UCSD-AML1 (cell line): Measurements from ENCODE around the gene TRPC4AP.
"Not testable (repeated sequence)": the region's sequence is repeated elsewhere in the genome, so short reads cannot be mapped to it uniquely, and the experiment has no call there.

Source experiments
- DNase-seq: peaks from one replicate; lab custom pipeline; 2025; ENCODE audit not compliant: unreplicated experiment; lab: John Stamatoyannopoulos, UW

TRPC4AP gene, protein sequence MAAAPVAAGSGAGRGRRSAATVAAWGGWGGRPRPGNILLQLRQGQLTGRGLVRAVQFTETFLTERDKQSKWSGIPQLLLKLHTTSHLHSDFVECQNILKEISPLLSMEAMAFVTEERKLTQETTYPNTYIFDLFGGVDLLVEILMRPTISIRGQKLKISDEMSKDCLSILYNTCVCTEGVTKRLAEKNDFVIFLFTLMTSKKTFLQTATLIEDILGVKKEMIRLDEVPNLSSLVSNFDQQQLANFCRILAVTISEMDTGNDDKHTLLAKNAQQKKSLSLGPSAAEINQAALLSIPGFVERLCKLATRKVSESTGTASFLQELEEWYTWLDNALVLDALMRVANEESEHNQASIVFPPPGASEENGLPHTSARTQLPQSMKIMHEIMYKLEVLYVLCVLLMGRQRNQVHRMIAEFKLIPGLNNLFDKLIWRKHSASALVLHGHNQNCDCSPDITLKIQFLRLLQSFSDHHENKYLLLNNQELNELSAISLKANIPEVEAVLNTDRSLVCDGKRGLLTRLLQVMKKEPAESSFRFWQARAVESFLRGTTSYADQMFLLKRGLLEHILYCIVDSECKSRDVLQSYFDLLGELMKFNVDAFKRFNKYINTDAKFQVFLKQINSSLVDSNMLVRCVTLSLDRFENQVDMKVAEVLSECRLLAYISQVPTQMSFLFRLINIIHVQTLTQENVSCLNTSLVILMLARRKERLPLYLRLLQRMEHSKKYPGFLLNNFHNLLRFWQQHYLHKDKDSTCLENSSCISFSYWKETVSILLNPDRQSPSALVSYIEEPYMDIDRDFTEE

DNA sequence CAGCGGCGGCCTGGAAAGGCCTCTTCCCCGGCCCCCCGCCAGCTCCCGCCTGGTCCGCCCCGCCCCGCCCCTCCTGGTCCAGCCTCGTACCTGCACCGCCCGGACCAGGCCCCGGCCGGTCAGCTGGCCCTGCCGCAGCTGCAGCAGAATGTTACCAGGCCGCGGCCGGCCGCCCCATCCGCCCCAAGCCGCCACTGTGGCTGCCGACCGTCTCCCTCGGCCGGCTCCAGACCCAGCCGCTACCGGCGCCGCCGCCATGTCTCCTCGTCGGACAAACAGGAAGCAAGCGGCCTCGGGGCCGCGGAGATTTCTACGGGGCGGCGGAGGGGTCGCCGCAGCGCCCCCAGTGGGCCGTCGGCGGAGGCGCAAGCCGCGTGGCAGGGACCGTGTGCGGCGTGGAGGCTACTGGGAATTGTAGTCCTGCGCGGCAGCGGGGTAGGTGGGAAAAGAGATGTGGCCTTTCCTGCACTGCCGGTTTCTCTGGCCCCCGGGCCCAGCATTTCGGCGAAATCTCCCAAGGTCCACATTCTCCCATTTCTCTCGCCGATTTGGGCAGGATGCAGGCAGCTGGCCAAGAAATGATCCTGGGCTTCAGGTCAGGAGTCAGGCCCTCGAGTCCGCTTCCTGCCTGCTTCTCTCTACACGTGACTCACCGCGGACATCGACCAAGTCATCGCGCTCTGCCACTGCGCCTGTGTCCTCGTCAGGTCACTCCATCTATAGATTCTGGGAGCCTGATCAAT is at the start of gene TRPC4AP:
TSS of gene TRPC4AP (minus strand) at position 284 of the 743 bp plus-strand sequence. CDS start at position 258, 26 bp downstream.
- peak; percentile 93 for DNase-seq

DNA sequence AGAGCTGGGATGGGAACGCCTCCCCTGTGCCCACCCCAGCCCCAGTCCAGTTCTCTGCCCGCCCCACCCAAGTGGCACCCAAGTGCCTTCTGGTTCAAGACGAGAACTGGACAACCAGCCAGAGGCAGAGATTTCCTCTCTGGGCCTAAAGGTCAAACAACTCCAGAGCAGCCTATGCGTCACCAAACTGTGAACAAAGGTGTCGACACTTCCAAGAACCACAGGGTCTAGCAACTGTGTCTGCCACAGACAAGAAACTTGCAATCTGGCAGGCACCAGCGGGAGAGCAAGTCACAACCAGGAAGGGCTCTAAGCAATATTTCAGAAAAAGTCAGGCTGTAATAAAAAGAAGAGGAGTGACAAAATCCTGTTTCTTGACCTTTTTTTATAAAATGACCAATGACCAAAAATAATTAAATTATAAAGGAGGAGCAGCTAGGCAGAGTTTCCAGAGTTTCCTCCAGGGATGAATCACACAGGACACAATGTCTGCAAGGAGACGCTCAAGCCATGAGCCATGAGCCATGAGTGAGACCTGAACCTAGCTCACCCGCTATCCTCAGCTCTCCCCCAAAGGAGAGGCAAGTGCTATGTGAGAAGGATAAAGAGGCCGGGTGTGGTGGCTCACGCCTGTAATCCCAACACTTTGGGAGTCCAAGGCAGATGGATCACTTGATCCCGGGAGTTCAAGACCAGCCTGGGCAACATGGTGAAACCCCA is 43.4 kb upstream of the TRPC4AP start:
- no peak for DNase-seq

DNA sequence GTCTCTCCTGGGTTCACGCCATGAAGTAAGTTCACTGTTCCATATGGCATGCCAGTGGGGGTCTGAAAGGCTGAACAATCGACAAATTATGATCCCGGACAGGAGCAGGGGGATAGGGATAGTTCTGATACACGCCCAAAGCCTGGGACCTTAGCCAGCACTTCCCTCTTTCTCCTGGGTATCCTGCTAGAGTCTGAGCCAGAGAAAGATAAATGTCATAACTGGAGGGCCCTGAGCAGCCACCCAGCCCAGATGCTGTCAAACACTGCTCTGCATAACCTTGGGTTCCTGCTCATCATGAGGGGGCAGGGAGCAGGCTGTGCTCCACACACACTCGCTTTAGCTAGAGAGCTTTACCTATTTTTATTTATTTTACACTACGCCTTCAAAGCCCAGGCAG is 42.3 kb upstream of the TRPC4AP start:
- no peak for DNase-seq

DNA sequence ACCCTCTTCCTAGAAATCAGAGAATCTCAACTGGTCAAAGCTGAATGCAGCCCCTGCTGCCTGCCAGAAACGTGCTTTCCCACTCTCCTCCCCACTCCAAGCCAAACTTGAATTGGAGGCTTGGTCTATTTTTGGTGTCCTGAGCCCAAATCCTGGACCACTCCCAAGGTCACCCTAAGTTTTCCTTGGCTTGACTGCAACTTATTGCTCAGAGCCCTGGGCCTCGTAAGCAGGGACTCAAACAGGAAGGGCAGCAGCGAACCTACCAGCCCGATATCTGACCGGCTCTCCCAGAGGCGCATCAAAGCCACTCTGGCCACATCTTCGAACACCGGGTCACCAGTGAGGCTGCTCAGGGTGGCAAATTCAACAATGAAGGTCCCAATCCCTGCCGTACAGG is 41.9 kb upstream of the TRPC4AP start:
- no peak for DNase-seq

DNA sequence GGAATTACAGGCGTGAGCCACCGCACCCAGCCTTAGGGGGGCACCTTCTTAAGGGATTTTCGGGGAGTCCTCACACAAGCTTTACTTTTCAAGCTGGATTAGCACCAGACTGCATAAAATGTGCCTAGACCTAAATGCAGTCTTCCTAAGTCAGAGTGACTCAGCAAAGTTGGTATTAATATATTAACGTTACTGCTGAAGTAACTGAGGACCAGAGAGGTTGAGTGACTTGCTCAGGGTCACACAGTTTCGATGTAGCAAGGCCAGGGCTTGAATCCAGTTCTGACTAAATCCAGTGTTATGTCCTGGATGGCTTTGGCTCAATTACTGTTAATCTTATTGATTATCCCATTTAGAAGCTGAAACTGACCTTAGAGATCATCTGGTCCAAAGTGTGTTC is 41.1 kb upstream of the TRPC4AP start:
- DNase-seq, result no peak

DNA sequence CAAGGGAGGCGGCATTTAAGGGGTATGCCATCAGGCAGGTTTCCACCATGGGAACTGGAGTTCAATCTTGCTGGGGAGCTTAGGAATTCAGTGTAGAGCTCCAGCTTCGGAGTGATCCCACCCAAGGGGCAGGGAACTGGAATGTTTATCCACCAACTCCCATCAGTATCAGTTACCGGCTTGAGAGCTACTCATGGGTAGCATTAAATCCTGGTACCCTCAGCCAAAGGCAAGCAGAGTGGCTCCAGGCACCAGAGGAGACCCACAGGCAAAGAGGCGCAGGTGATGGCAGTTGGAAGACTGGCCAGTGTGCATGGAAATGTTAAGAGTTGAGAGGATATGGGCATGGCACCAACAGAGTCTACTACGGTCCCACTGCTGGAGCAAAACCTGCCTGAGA is 40.4 kb upstream of the TRPC4AP start:
- DNase-seq, result no peak

DNA sequence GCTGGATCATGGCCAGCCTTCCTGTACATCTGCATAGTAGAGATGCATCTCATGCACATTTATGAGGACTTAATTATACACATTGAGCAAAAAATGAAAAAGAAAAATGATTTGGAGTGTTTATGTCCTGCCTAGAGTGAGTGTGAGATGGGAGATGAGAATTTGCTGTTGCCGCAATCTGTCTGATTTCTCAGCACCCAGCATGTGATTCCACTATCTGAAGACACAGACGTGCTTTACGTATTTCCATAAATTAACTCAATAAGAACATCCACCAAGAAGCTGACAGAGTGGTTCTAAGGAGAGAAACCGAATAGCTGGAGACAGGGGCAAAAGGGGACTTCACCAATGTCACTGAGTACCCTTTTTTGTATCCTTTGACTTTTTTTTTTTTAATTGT is 39.3 kb upstream of the TRPC4AP start:
- no peak for DNase-seq

DNA sequence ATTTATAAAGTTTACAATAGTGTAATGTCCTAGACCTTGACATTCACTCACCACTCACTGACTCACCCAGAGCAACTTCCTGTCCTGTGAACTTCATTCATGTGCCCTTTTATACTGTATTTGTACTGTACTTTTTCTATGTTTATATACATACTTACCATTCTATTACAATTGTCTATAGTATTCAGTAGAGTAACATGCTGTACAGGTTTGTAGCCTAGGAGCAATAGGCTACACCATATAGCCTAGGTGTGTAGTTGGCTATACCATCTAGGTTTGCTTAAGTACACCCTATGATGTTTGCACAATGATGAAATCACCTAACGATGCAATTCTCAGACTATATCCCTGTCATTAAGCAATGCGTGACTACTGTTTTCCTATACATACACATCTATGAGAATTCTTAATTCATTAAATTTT is 37.1 kb upstream of the TRPC4AP start:
- DNase-seq, result no peak

DNA sequence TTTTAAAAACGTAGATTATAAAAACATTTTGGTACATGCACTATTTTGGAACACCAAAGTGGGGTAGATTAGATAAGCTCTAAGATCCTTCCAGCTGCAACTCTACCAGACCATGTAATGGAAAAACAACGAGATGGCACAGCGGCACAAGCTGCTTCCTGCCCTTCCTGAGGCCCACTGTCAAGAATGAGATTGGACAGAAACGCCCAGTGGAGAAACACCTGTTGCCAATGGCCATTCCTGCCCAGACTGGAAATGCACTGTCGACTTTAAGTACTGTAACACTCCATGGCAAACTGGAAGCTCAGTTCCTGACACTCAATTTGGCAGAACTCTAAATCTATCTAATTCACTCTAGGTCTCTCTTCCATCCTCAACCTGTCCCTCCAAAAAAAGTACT is 33.1 kb upstream of the TRPC4AP start:
- no peak for DNase-seq

DNA sequence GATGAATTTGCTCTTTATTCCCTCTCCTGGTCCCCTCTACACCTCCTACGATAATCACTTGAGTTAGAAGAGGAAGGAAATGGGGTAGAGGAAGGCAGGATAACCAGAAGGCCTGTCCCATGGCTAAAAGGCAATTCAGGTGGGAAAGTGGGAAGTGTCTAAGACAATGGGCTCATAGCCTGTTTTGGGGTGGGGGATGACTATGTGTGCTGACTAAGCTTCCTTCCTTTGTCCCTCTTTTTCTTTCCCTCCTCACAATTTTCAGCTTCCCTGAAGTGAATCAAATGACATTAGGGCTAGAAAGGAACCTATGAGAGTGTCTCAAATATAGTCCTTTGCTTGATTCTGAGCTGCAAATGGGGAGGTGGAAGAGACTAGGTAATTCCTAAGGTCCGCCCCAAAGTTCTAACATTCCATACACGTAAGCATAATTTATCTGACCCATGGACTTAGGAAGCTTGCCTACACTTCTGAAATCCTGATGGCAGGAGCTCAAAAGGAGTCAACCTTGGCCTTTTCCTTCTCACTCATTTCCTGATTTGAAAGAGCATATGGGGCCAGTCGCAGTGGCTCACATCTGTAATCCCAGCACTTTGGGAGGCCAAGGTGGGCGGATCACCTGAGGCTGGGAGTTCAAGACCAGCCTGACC is 30.3 kb upstream of the TRPC4AP start:
- DNase-seq, result no peak

DNA sequence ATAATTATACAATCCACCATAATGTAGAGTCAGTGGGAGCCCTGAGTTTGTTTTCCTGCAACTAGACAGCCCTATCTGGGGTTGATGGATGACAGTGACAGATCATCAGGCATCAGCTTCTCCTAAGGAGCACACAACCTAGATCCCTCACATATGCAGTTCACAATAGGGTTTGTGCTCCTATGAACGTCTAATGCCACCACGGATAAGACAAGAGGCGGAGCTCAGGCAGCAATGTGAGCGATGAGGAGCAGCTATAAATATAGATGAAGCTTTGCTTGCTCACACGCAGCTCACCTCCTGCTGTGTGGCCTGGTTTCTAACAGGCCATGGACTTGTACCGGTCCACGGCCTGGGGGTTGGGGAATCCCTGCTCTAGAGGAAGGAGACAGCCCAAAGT is 28.6 kb upstream of the TRPC4AP start:
- no peak for DNase-seq

DNA sequence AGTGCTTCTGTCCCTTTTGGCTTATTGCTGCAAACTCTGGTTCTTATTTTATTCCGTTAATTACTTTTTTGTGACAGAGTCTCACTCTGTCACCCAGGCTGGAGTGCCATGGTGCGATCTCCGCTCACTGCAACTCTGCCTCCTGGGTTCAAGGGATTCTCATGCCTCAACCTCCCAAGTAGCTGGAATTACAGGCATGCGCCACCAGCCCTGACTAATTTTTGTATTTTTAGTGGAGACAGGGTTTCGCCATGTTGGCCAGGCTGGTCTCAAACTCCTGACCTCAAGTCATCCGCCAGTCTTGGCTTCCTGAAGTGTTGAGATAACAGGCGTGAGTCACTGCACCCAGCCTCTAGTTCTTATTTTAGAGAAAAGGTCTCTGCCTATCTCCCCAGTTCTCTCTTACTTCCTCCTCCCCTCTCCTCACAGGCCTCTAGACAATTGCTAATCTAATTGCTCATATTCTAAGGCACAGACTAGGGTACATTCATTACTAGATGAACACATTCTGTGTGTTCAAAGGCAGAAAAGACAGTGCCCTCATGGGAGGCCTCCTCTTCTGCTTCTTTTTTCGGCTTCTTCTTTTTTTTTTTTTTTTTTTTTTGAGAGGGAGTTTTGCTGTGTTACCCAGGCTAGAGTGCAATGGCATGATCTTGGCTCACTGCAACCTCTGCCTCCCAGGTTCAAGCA is 27.6 kb upstream of the TRPC4AP start:
- peak; percentile 51 for DNase-seq

DNA sequence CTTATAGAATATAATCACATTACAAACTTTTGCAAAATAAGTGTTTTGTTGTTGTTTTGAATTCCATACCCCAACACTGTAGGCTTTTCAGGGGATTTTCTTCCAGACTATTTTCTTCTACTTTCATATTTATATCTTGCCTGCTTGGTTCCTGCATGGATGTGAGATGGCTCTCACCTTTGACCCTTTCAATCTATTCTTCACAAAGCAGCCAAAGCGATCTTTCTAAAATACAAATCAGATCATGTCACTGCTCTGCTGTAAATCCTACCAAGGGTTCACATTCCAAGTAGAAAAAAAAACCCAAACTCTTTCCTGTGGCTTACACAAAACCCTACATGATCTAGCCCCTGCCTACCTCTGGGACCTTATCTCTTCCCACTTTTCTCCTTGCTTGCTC is 25.0 kb upstream of the TRPC4AP start:
- no peak for DNase-seq

DNA sequence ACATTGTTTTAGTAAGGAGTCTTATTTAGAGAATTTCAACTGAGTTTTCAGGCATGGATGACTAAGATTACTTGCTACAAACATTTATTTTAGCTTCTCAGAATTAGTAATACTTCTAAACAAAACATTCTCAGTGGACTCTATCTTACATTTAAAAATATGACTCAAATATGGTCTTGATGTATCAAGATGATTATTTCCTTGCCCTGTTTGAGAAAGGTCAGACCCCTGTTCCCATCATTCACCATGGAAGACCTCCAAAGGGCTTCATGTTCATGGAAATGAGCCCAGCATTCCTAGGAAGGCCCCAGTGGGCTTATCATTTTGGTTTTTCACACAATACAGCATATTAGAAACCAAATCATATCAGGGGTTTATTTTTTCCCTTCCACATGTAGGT is 24.6 kb upstream of the TRPC4AP start:
- no peak for DNase-seq

DNA sequence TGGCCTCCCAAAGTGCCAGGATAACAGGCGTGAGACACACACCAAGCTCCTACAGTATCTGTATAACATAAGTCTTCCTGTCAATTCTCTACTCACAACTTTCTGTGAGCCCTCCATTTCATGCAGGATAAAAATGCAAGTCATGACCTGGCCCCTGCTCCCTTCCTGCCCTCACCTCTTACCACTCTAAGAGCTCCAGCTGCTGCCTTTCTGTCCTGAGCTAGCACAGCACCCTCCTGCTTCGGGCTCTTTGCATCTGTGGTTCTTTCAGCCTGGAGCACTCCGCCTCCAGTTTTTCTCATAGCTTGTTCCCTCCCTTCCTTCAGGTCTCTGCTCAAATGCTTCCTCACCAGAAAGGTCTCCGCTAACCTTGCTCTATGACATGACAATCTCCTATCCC is 23.7 kb upstream of the TRPC4AP start:
- no peak for DNase-seq

DNA sequence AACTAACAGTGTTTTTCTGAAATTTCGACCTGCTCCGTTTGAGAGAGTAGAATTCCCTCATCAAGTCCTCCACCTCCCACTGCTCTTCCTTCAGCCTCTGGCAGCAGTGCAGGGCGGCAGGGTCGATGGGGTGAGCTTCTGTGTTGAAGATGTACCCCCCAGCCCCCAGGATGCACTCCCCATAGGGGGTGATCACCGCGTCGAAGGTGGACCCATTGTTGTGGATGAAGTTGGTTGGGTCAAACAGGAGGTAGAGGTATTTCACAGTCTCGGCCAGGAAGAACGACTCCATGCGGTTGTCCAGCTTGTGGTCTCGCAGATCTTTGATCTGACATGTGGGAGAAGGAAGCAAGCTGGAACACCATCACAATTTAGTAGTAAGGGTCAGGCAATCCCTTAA is 23.0 kb upstream of the TRPC4AP start:
- no peak for DNase-seq

DNA sequence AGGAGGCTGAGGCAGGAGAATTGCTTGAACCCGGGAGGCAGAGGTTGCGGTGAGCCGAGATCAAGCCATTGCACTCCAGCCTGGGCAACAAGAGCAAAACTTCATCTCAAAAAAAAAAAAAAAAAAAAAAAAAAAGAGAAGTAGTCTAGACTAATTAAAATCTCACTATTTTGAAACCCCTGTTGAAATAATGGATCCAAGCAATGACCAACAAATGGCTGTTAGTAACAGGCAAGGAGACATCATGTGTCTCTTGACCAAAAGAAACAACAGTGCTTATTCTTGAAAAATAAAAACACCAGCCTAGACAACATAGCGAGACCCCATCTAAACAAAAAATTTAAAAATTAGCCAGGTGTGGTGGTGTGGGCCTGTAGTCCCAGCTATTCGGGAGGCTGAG is 19.7 kb upstream of the TRPC4AP start:
- not testable (repeated sequence) for DNase-seq

DNA sequence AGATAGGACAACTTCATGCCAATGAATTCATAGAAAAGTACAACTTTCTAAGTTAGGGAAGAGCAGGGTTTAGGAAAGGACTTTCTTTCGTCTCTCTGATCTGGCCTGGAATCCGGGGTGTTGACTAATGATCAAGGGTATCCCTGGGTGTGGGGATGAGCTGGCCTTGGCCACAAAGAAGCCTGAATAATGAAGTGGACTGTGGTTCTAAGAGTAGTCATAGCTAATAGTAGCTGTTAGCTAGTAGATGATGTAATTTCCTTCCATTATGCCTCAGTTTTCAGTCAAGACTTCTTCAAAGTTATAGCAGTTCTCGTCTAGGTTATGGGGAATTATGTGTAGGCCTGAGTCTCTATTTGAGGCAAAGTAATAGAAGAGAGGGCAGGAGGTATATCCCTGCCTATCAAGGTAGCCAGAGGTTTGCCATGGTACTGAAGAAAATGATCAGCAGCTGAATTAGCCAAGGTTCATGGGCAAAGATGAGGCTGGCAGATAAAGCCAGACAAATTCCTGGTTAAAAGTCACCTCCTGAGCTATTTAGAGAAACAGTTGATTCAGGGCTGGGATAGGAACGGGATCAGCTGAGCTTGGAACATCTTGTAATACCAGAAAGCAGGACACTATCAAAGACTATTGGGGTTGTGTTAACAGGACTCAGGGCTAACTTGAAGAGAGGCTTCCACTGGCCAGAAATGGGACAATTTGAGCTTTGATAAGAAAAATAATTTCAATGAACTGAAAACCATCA is 18.7 kb upstream of the TRPC4AP start:
- no peak for DNase-seq

DNA sequence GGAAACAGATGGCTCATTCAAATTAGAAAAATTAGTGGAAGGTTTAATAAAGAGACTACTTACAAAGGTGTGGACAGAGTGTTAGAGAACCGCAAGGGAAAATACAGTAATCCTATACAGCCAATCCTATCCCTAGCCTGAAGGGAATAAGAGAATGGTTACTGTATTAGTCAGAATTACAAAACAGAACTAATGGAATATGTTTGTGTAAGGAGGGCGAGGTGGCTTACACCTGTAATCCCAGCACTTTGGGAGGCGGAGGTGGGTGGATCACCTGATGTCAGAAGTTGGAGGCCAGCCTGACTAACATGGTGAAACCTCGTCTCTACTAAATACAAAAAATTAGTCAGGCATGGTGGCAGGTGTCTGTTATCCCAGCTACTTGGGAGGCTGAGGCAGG is 16.3 kb upstream of the TRPC4AP start:
- DNase-seq, result no peak
